ENCODE results near the gene OR2V1.

DNA sequence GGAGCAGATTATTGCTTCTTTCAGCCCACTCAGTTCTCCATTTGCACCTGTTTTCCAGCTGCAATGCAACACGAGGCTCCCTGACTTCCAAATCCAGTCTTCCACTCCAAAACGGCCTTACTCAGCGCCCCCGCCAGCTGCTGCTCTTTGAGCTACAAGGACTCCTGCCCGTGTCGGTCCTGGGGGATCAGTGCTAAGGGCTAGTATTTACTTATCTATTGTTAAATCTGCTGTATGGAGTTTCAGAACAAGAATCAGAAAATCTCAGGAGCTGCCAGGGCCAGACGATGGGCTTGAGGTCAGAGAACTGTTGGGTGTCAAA lies 44.1 kb downstream of the OR2V1 start:
- TF ChIP-seq, protein P1, sequence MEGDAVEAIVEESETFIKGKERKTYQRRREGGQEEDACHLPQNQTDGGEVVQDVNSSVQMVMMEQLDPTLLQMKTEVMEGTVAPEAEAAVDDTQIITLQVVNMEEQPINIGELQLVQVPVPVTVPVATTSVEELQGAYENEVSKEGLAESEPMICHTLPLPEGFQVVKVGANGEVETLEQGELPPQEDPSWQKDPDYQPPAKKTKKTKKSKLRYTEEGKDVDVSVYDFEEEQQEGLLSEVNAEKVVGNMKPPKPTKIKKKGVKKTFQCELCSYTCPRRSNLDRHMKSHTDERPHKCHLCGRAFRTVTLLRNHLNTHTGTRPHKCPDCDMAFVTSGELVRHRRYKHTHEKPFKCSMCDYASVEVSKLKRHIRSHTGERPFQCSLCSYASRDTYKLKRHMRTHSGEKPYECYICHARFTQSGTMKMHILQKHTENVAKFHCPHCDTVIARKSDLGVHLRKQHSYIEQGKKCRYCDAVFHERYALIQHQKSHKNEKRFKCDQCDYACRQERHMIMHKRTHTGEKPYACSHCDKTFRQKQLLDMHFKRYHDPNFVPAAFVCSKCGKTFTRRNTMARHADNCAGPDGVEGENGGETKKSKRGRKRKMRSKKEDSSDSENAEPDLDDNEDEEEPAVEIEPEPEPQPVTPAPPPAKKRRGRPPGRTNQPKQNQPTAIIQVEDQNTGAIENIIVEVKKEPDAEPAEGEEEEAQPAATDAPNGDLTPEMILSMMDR (IDR thresholded peaks at IDR 0.05): no peak
- no peak for TF ChIP-seq EZH2 (IDR thresholded peaks at IDR 0.05; ENCODE audit: borderline replicate concordance, insufficient read depth, low read depth, low read length, poor library complexity, severe bottlenecking)

Measured in B cell (primary cell).